Activated naive CD8-positive, alpha-beta T cell treated with anti-CD3 and anti-CD28 coated beads, Interleukin-2, amount 10 ng/mL, durations not matched to agents 7 days and 5 days (primary cell): Measurements from ENCODE around the gene NUBP1. TPM values are rescaled to one million over a fixed set of nuclear protein-coding genes. Genes with fewer than 3 reads are reported as not detected.

ENCODE experiments used
- ATAC-seq: fragments of 150-1000 bp; cut with Tn5 transposase; one replicate; pipeline ENCODE4 v1.10.0; 2021; ENCODE audit warnings: low read depth, moderate library complexity
- POLR2A ChIA-PET: fragments of 350-600 bp; sonication (Branson Sonifier 250); formaldehyde crosslinking; loops from one replicate; lab custom pipeline; 2021; ENCODE audit warnings: antibody characterized with exemption; lab: Charles Lee
- DNase-seq: peaks from one replicate; pipeline ENCODE4 v3.0.0; 2021
- H3K27ac Mint-ChIP-seq: one replicate; pipeline ENCODE4 v1.8.0; 2022; ENCODE audit warnings: mild to moderate bottlenecking, mixed read lengths
- H3K27me3 Mint-ChIP-seq: one replicate; pipeline ENCODE4 v1.8.0; 2022; ENCODE audit warnings: mild to moderate bottlenecking, moderate library complexity, mixed read lengths
- H3K36me3 Mint-ChIP-seq: one replicate; pipeline ENCODE4 v1.8.0; 2021; ENCODE audit warnings: mild to moderate bottlenecking, mixed read lengths
- H3K4me1 Mint-ChIP-seq: one replicate; pipeline ENCODE4 v1.8.0; 2021; ENCODE audit warnings: mixed read lengths
- H3K4me3 Mint-ChIP-seq: one replicate; pipeline ENCODE4 v1.8.0; 2022; ENCODE audit warnings: mild to moderate bottlenecking, moderate library complexity, mixed read lengths
- H3K9me3 Mint-ChIP-seq: one replicate; pipeline ENCODE4 v1.8.0; 2021; ENCODE audit warnings: mixed read lengths
- total RNA-seq, 2 experiments: library from RNA; stranded (reverse); gene quantifications; one replicate each; pipeline ENCODE4 v1.2.3, GENCODE V29; 2021

NUBP1 gene
- total RNA-seq, result 10 to 100 TPM; 24.5 to 24.6 TPM

GRCh38 chr16:10743610-10744369 is at the start of gene NUBP1:
Gene NUBP1 (plus strand): TSS chr16:10743842. CDS start chr16:10743864, 22 bp downstream.
- Mint-ChIP-seq H3K27ac (peak within 1 kb of the TSS; percentile 93), H3K4me3 (peak within 1 kb of the TSS; percentile 98), H3K4me1 (peaks cover 44% of the 10 kb centered on the region), H3K27me3 (no peaks in the 10 kb centered on the region), H3K9me3 (no peaks in the 10 kb centered on the region), H3K36me3 (peaks cover 3% of the 10 kb centered on the region)
- POLR2A ChIA-PET, result interaction anchor here (0.7 to 2.3 kb wide), 13 partner anchors 13 to 1652 kb away, joined by 3 to 17 read pairs (median 3); partner anchors contain the start of genes CIITA, CLEC16A, DEXI and HAPSTR1
- peak; percentile 91 for ATAC-seq
- DNase-seq, result peak; percentile 98

GRCh38 chr16:10693889-10694288 is 49.8 kb upstream of the NUBP1 start:
- H3K36me3 Mint-ChIP-seq, result no peaks in the 10 kb centered on the region
- POLR2A ChIA-PET, result no interaction called here
- DNase-seq, result no peak
- no peak for ATAC-seq
- H3K4me1 Mint-ChIP-seq, result peaks cover 4% of the 10 kb centered on the region
- H3K27me3 Mint-ChIP-seq, result no peaks in the 10 kb centered on the region
- H3K9me3 Mint-ChIP-seq, result no peaks in the 10 kb centered on the region
- no peak overlapping the region for H3K4me3 Mint-ChIP-seq
- no peak overlapping the region for H3K27ac Mint-ChIP-seq

GRCh38 chr16:10694306-10694705 is 49.3 kb upstream of the NUBP1 start:
- H3K27ac Mint-ChIP-seq, result no peak overlapping the region
- H3K9me3 Mint-ChIP-seq, result no peaks in the 10 kb centered on the region
- DNase-seq, result no peak
- POLR2A ChIA-PET, result no interaction called here
- peaks cover 4% of the 10 kb centered on the region for H3K4me1 Mint-ChIP-seq
- H3K36me3 Mint-ChIP-seq, result no peaks in the 10 kb centered on the region
- H3K4me3 Mint-ChIP-seq, result no peak overlapping the region
- no peak for ATAC-seq
- no peaks in the 10 kb centered on the region for H3K27me3 Mint-ChIP-seq

- no peaks in the 10 kb centered on the region for H3K9me3 Mint-ChIP-seq
- ATAC-seq (no peak), DNase-seq (no peak)
- POLR2A ChIA-PET, result no interaction called here
- no peak within 1 kb of the TSS for H3K4me3 Mint-ChIP-seq
- H3K27ac Mint-ChIP-seq, result no peak within 1 kb of the TSS
- peaks cover 4% of the 10 kb centered on the region for H3K4me1 Mint-ChIP-seq
- H3K27me3 Mint-ChIP-seq, result no peaks in the 10 kb centered on the region
- no peaks in the 10 kb centered on the region for H3K36me3 Mint-ChIP-seq
Observed at GRCh38 chr16:10694830-10695229, 48.8 kb upstream of the NUBP1 start, which contains the start of gene TEKT5. Gene TEKT5 (minus strand): TSS chr16:10694930. CDS start chr16:10694873, 57 bp downstream.

GRCh38 chr16:10699756-10700155 is 43.9 kb upstream of the NUBP1 start:
- Mint-ChIP-seq H3K9me3 (no peaks in the 10 kb centered on the region), H3K36me3 (no peaks in the 10 kb centered on the region)
- ATAC-seq, result no peak

GRCh38 chr16:10708969-10709368 is 34.7 kb upstream of the NUBP1 start:
- Mint-ChIP-seq H3K36me3 (no peaks in the 10 kb centered on the region), H3K27ac (no peak overlapping the region), H3K9me3 (no peaks in the 10 kb centered on the region), H3K4me3 (no peak overlapping the region), H3K4me1 (no peaks in the 10 kb centered on the region), H3K27me3 (no peaks in the 10 kb centered on the region)
- DNase-seq (no peak), ATAC-seq (no peak)
- POLR2A ChIA-PET, result no interaction called here

More at GRCh38 chr16:10699756-10700155, 43.9 kb upstream of the NUBP1 start:
- Mint-ChIP-seq H3K4me3 (no peak overlapping the region), H3K4me1 (no peaks in the 10 kb centered on the region), H3K27me3 (no peaks in the 10 kb centered on the region), H3K27ac (no peak overlapping the region)
- POLR2A ChIA-PET, result no interaction called here
- DNase-seq, result no peak

GRCh38 chr16:10728003-10728887 is 15.4 kb upstream of the NUBP1 start:
- H3K36me3 Mint-ChIP-seq, result no peaks in the 10 kb centered on the region
- no peak overlapping the region for H3K27ac Mint-ChIP-seq
- no peaks in the 10 kb centered on the region for H3K9me3 Mint-ChIP-seq
- POLR2A ChIA-PET, result no interaction called here
- H3K27me3 Mint-ChIP-seq, result no peaks in the 10 kb centered on the region
- no peak overlapping the region for H3K4me3 Mint-ChIP-seq
- no peaks in the 10 kb centered on the region for H3K4me1 Mint-ChIP-seq
- no peak for DNase-seq
- no peak for ATAC-seq

- Mint-ChIP-seq H3K4me1 (no peaks in the 10 kb centered on the region), H3K27me3 (no peaks in the 10 kb centered on the region), H3K9me3 (peaks cover 1% of the 10 kb centered on the region), H3K36me3 (no peaks in the 10 kb centered on the region), H3K4me3 (no peak overlapping the region), H3K27ac (no peak overlapping the region)
- no peak for ATAC-seq
- POLR2A ChIA-PET, result no interaction called here
- no peak for DNase-seq
Observed at GRCh38 chr16:10729104-10730048, 14.3 kb upstream of the NUBP1 start.

GRCh38 chr16:10731790-10732189 is 11.9 kb upstream of the NUBP1 start:
- Mint-ChIP-seq H3K27me3 (no peaks in the 10 kb centered on the region), H3K4me3 (no peak overlapping the region), H3K36me3 (no peaks in the 10 kb centered on the region), H3K27ac (no peak overlapping the region), H3K4me1 (no peaks in the 10 kb centered on the region), H3K9me3 (peaks cover 1% of the 10 kb centered on the region)
- POLR2A ChIA-PET, result no interaction called here
- ATAC-seq (no peak), DNase-seq (no peak)

GRCh38 chr16:10737068-10737625 is 6.5 kb upstream of the NUBP1 start:
- DNase-seq, result peak; percentile 51
- ATAC-seq, result peak; percentile 37
- Mint-ChIP-seq H3K9me3 (peaks cover 1% of the 10 kb centered on the region), H3K4me1 (peaks cover 38% of the 10 kb centered on the region), H3K27me3 (no peaks in the 10 kb centered on the region), H3K4me3 (peak overlapping the region; percentile 28), H3K27ac (peak overlapping the region; percentile 64), H3K36me3 (no peaks in the 10 kb centered on the region)
- POLR2A ChIA-PET, result interaction anchor here (0.7 to 0.8 kb wide), 4 partner anchors 209 to 1603 kb away, joined by 3 to 5 read pairs (median 3); no protein-coding TSS in a partner anchor

- no peak overlapping the region for H3K4me3 Mint-ChIP-seq
- H3K4me1 Mint-ChIP-seq, result peaks cover 43% of the 10 kb centered on the region
- no peaks in the 10 kb centered on the region for H3K9me3 Mint-ChIP-seq
- DNase-seq (peak; percentile 45), ATAC-seq (peak; percentile 31)
- POLR2A ChIA-PET, result interaction anchor here (0.6 to 0.7 kb wide), 2 partner anchors 59 to 199 kb away, joined by 3 to 5 read pairs; no protein-coding TSS in a partner anchor
- no peaks in the 10 kb centered on the region for H3K27me3 Mint-ChIP-seq
- H3K36me3 Mint-ChIP-seq, result no peaks in the 10 kb centered on the region
- H3K27ac Mint-ChIP-seq, result no peak overlapping the region
Observed at GRCh38 chr16:10738231-10739077, 5.2 kb upstream of the NUBP1 start.
